Measurements from ENCODE around the gene DDX41. TPM values are rescaled to one million over a fixed set of nuclear protein-coding genes. Genes with fewer than 3 reads are reported as not detected.

The DDX41 gene
- polyA plus RNA-seq, 3 donors: 44.9 to 178 (median 70.3) TPM

DNA sequence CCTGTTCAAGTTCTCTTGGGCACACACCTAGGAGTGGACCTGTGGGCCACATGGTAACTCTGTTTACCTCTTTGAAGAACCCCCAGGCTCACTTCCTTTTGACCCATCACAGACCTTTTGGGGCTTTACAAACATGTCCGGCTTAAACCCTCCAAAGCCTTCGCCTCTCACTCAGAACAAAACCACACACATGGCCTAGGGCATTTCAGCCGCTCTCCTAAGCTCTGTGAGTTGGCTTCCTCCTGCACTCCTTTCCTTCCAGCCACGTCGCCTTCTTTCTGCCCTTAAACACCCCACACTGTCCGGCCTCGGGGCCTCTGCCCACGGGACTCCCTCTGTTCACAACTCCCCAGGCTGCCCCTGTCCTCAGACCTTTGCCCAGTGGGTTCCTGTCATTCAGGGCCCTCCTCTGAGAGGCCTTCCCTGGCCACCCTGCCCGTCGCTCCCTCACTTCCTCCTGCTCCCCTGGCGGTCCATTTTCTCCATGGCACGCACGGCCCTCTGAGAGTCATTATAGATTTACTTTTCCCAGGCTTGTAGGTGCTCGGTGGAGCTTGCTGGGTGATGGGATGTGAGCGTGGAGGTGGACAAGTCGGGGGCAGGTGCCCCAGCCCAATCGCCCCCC lies 9.1 kb downstream of the DDX41 start:
- intact Hi-C loops (cut with micrococcal nuclease): loop anchor here in 1 of 2 donors (2.0 to 10.0 kb wide), 2 partner anchors 13 to 193 kb away; partner anchors contain the start of gene MXD3
- Histone ChIP-seq H3K4me3 (replicated peaks in 1 of 3; ENCODE audit: low read depth in 2 of 3, low read length in 3 of 3) (peak overlapping the region; percentile 82 to 100 (median 96)), H3K36me3 (replicated peaks in 1 of 2; ENCODE audit: control insufficient read depth in 1 of 2, insufficient read depth in 2 of 2, low read length in 2 of 2) (peaks cover 45 to 54% of the 10 kb centered on the region in 2 donors), H3K4me2 (replicated peaks; ENCODE audit: extremely low read depth, low read length, poor library complexity, severe bottlenecking) (peak overlapping the region; percentile 99), H3K79me2 (ENCODE audit: insufficient read depth, low read length) (peaks cover 62% of the 10 kb centered on the region), H3K4me1 (ENCODE audit: control insufficient read depth in 1 of 2, insufficient read depth in 2 of 2, low read length in 2 of 2) (peaks cover 66 to 88% of the 10 kb centered on the region in 2 donors), H3K9me3 (replicated peaks in 1 of 2; ENCODE audit: control insufficient read depth in 1 of 2, insufficient read depth in 1 of 2, low read length in 2 of 2) (no peaks in the 10 kb centered on the region), H3K27ac (ENCODE audit: low read depth in 1 of 2, low read length in 2 of 2) (peak overlapping the region; percentile 98 to 100), H2AFZ (ENCODE audit: insufficient read depth, low read depth, low read length, poor library complexity, severe bottlenecking) (peak overlapping the region; percentile 26), H4K20me1 (ENCODE audit: insufficient read depth, low read length) (peaks cover 61% of the 10 kb centered on the region), H3K27me3 (ENCODE audit: control insufficient read depth in 2 of 2, insufficient read depth in 2 of 2, low read length in 2 of 2) (no peaks in the 10 kb centered on the region), H3K9ac (ENCODE audit: insufficient read depth, low read length, poor library complexity, severe bottlenecking) (peak overlapping the region; percentile 99)
- H3K27me3 Mint-ChIP-seq (ENCODE audit: low read depth in 3 of 3): peaks cover 0 to 8% (median 3%) of the 10 kb centered on the region in 3 donors
- peak in 2 of 3 donors; percentile 70 to 71 for DNase-seq
- H3K4me3 Mint-ChIP-seq: peak overlapping the region; percentile 98 to 99
- peaks cover 62% of the 10 kb centered on the region for H3K4me1 Mint-ChIP-seq
- WGBS (ENCODE audit: insufficient coverage): 10% methylated on average over 12 of the region's 17 CpGs
- peaks cover 49 to 75% of the 10 kb centered on the region in 2 donors for H3K36me3 Mint-ChIP-seq
- TF ChIP-seq, protein P1, sequence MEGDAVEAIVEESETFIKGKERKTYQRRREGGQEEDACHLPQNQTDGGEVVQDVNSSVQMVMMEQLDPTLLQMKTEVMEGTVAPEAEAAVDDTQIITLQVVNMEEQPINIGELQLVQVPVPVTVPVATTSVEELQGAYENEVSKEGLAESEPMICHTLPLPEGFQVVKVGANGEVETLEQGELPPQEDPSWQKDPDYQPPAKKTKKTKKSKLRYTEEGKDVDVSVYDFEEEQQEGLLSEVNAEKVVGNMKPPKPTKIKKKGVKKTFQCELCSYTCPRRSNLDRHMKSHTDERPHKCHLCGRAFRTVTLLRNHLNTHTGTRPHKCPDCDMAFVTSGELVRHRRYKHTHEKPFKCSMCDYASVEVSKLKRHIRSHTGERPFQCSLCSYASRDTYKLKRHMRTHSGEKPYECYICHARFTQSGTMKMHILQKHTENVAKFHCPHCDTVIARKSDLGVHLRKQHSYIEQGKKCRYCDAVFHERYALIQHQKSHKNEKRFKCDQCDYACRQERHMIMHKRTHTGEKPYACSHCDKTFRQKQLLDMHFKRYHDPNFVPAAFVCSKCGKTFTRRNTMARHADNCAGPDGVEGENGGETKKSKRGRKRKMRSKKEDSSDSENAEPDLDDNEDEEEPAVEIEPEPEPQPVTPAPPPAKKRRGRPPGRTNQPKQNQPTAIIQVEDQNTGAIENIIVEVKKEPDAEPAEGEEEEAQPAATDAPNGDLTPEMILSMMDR (IDR thresholded peaks at IDR 0.05): peak; percentile 37
- H3K9me3 Mint-ChIP-seq: peaks cover 0 to 5% (median 0%) of the 10 kb centered on the region in 7 donors
- H3K27ac Mint-ChIP-seq: peak overlapping the region; percentile 99 to 100 (median 99)

DNA sequence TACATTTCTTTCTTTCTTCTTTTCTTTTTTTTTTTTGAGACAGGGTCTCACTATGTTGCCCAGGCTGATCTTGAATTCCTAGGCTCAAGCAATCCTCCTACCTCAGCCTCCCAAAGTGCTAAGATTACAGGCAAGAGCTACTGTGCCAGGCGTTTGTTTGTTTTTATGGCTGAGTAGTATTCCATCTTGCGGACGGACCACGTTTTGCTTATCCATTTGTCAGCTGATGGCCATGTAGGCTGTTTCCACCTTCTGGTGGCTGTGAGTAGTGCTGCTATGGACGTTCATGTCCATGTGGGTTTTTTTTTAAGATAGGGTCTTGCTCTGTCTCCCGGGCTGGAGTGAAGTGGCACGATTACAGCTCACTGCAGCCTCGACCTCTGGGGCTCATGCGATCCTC lies 9.6 kb downstream of the DDX41 start:
- peaks cover 43 to 52% of the 10 kb centered on the region in 2 donors for H3K36me3 ChIP-seq (replicated peaks in 1 of 2; ENCODE audit: control insufficient read depth in 1 of 2, insufficient read depth in 2 of 2, low read length in 2 of 2)
- H3K27ac ChIP-seq (ENCODE audit: low read depth in 1 of 2, low read length in 2 of 2): peak overlapping the region in 1 of 2 donors; percentile 98
- H3K9me3 Mint-ChIP-seq: peaks cover 0 to 5% (median 0%) of the 10 kb centered on the region in 7 donors
- peak overlapping the region; percentile 82 to 100 (median 96) for H3K4me3 ChIP-seq (replicated peaks in 1 of 3; ENCODE audit: low read depth in 2 of 3, low read length in 3 of 3)
- WGBS (ENCODE audit: insufficient coverage): 75% methylated on average over 8 of the region's 9 CpGs
- peaks cover 0 to 8% (median 3%) of the 10 kb centered on the region in 3 donors for H3K27me3 Mint-ChIP-seq (ENCODE audit: low read depth in 3 of 3)
- intact Hi-C loops (cut with micrococcal nuclease): loop anchor here in 1 of 2 donors (10.0 kb wide), 1 partner anchor 192 kb away; the partner anchor contains the start of gene MXD3
- peaks cover 69 to 93% of the 10 kb centered on the region in 2 donors for H3K4me1 ChIP-seq (ENCODE audit: control insufficient read depth in 1 of 2, insufficient read depth in 2 of 2, low read length in 2 of 2)
- H3K4me3 Mint-ChIP-seq: peak overlapping the region; percentile 98 to 99
- peak in 2 of 3 donors; percentile 39 to 44 for DNase-seq
- H3K79me2 ChIP-seq (ENCODE audit: insufficient read depth, low read length): peaks cover 62% of the 10 kb centered on the region
- no peaks in the 10 kb centered on the region for H3K9me3 ChIP-seq (replicated peaks in 1 of 2; ENCODE audit: control insufficient read depth in 1 of 2, insufficient read depth in 1 of 2, low read length in 2 of 2)
- H2AFZ ChIP-seq (ENCODE audit: insufficient read depth, low read depth, low read length, poor library complexity, severe bottlenecking): no peak overlapping the region
- H3K27me3 ChIP-seq (ENCODE audit: control insufficient read depth in 2 of 2, insufficient read depth in 2 of 2, low read length in 2 of 2): no peaks in the 10 kb centered on the region
- peaks cover 67% of the 10 kb centered on the region for H4K20me1 ChIP-seq (ENCODE audit: insufficient read depth, low read length)
- H3K4me1 Mint-ChIP-seq: peaks cover 67% of the 10 kb centered on the region
- H3K36me3 Mint-ChIP-seq: peaks cover 50 to 75% of the 10 kb centered on the region in 2 donors
- peak overlapping the region; percentile 99 for H3K4me2 ChIP-seq (replicated peaks; ENCODE audit: extremely low read depth, low read length, poor library complexity, severe bottlenecking)
- H3K27ac Mint-ChIP-seq: peak overlapping the region; percentile 99 to 100 (median 99)
- peak overlapping the region; percentile 99 for H3K9ac ChIP-seq (ENCODE audit: insufficient read depth, low read length, poor library complexity, severe bottlenecking)
- TF ChIP-seq, protein P1 (IDR thresholded peaks at IDR 0.05): peak; percentile 53

Data from CD14-positive monocyte (primary cell).